GM19397 (cell line): ENCODE measurements around the gene ENOPH1.
"Not testable (repeated sequence)": the region's sequence is repeated elsewhere in the genome, so short reads cannot be mapped to it uniquely, and the experiment has no call there.

Experiments
- ATAC-seq: cut with Tn5 transposase; IDR thresholded peaks from one replicate; pipeline ENCODE4 v1.9.1; 2021; ENCODE audit warnings: mild to moderate bottlenecking, moderate library complexity; ENCODE audit not compliant: unreplicated experiment

Gene ENOPH1

GRCh38 chr4:82467471-82467870 is 37.1 kb downstream of the ENOPH1 start:
- ATAC-seq: no peak

- no peak for ATAC-seq
Observed at GRCh38 chr4:82469791-82470345, 39.5 kb downstream of the ENOPH1 start.

- ATAC-seq: not testable (repeated sequence)
Observed at GRCh38 chr4:82473080-82473479, 42.7 kb downstream of the ENOPH1 start.

GRCh38 chr4:82473621-82474164 is 43.3 kb downstream of the ENOPH1 start:
- no peak for ATAC-seq

GRCh38 chr4:82475931-82476330 is 45.5 kb downstream of the ENOPH1 start:
- ATAC-seq: not testable (repeated sequence)

GRCh38 chr4:82477469-82477868 is 47.1 kb downstream of the ENOPH1 start:
- ATAC-seq: not testable (repeated sequence)

GRCh38 chr4:82479562-82479961 is 49.2 kb downstream of the ENOPH1 start:
- ATAC-seq: no peak

- no peak for ATAC-seq
Observed at GRCh38 chr4:82480771-82481505, 50.5 kb downstream of the ENOPH1 start.

- no peak for ATAC-seq
Observed at GRCh38 chr4:82481506-82481840, 51.1 kb downstream of the ENOPH1 start.

- ATAC-seq: no peak
Observed at GRCh38 chr4:82482387-82482786, 52.0 kb downstream of the ENOPH1 start.

- no peak for ATAC-seq
Observed at GRCh38 chr4:82484996-82485783, 54.8 kb downstream of the ENOPH1 start.

GRCh38 chr4:82489076-82489475 is 58.7 kb downstream of the ENOPH1 start:
- no peak for ATAC-seq

- ATAC-seq: no peak
Observed at GRCh38 chr4:82489987-82490386, 59.6 kb downstream of the ENOPH1 start.

- ATAC-seq: no peak
Observed at GRCh38 chr4:82491251-82491960, 61.0 kb downstream of the ENOPH1 start.

- no peak for ATAC-seq
Observed at GRCh38 chr4:82493721-82494425, 63.5 kb downstream of the ENOPH1 start.

- ATAC-seq: no peak
Observed at GRCh38 chr4:82495666-82496065, 65.3 kb downstream of the ENOPH1 start.

GRCh38 chr4:82496349-82496748 is 66.0 kb downstream of the ENOPH1 start:
- ATAC-seq: no peak

GRCh38 chr4:82499738-82500434 is 69.5 kb downstream of the ENOPH1 start:
- ATAC-seq: no peak

GRCh38 chr4:82500435-82501153 is 70.2 kb downstream of the ENOPH1 start:
- ATAC-seq: no peak
